Caco-2 (cell line): Measurements from ENCODE around the gene PCLAF. TPM values are rescaled to one million over a fixed set of nuclear protein-coding genes. Genes with fewer than 3 reads are reported as not detected.

ENCODE experiments used
- BruUV-seq: library from RNA; stranded (reverse); fragments of 400-500 nt; replicated peaks from 2 replicates; lab custom pipeline; 2021; lab: Mats Ljungman, UMichigan
- CTCF ChIA-PET: fragments of 300-600 bp; sonication (Branson Sonifier 250); formaldehyde crosslinking; loops from one replicate; lab custom pipeline; 2022; ENCODE audit warnings: antibody characterized with exemption; lab: Charles Lee
- POLR2A ChIA-PET: fragments of 300-600 bp; sonication (Branson Sonifier 250); formaldehyde crosslinking; loops from one replicate; lab custom pipeline; 2022; ENCODE audit warnings: antibody characterized with exemption; lab: Charles Lee
- DNase-seq, 2 experiments: peaks; one replicate each; pipeline versions ENCODE4 v3.0.0 to v3.0.0-alpha.2; 2020 to 2022
- H3K27me3 ChIP-seq: replicated peaks from 2 replicates; pipeline ENCODE4 v1.6.0; 2011; ENCODE audit warnings: low read length; ENCODE audit not compliant: control insufficient read depth, insufficient read depth
- H3K36me3 ChIP-seq: 2 replicates; pipeline ENCODE4 v1.5.1; 2011; ENCODE audit warnings: low read length; ENCODE audit not compliant: control insufficient read depth, insufficient read depth
- H3K4me1 ChIP-seq: fragments of 250-450 bp; sonication (Bioruptor Pico); 2 replicates; pipeline ENCODE4 v1.5.1; 2020; ENCODE audit warnings: mild to moderate bottlenecking
- H3K4me3 ChIP-seq: 2 replicates; pipeline ENCODE4 v1.5.1; 2011; ENCODE audit warnings: low read depth, mild to moderate bottlenecking, control low read depth, low read length
- H3K9me3 ChIP-seq: fragments of 250-450 bp; sonication (Bioruptor Pico); 2 replicates; pipeline ENCODE4 v1.5.1; 2020; ENCODE audit warnings: mild to moderate bottlenecking, moderate library complexity
- H3K27ac Mint-ChIP-seq: one replicate; pipeline ENCODE4 v1.8.0; 2022; ENCODE audit warnings: mixed read lengths; ENCODE audit not compliant: unreplicated experiment
- H3K27me3 Mint-ChIP-seq: one replicate; pipeline ENCODE4 v1.8.0; 2022; ENCODE audit warnings: mixed read lengths; ENCODE audit not compliant: insufficient read depth, unreplicated experiment
- H3K36me3 Mint-ChIP-seq: one replicate; pipeline ENCODE4 v1.8.0; 2022; ENCODE audit warnings: mild to moderate bottlenecking, mixed read lengths; ENCODE audit not compliant: insufficient read depth, unreplicated experiment
- H3K4me1 Mint-ChIP-seq: one replicate; pipeline ENCODE4 v1.8.0; 2022; ENCODE audit warnings: low read depth, mixed read lengths; ENCODE audit not compliant: unreplicated experiment
- H3K4me3 Mint-ChIP-seq: one replicate; pipeline ENCODE4 v1.8.0; 2022; ENCODE audit warnings: mild to moderate bottlenecking, moderate library complexity, mixed read lengths; ENCODE audit not compliant: unreplicated experiment
- H3K9me3 Mint-ChIP-seq: one replicate; pipeline ENCODE4 v1.8.0; 2022; ENCODE audit warnings: mixed read lengths; ENCODE audit not compliant: unreplicated experiment
- intact Hi-C: fragments of 100-400 bp; cut with micrococcal nuclease; formaldehyde crosslinking; loops from one replicate; pipeline ENCODE4 v1.10.0; 2022; ENCODE audit not compliant: unreplicated experiment
- total RNA-seq: library from RNA; stranded (reverse); gene quantifications from 2 replicates; pipeline ENCODE4 v1.2.3, GENCODE V29; 2022
- TF ChIP-seq, protein P1 (sequence below), 2 experiments: fragments of 200-600 bp in 1 of 2; IDR thresholded peaks; 1 replicate in 1 of 2; 2 replicates in 1 of 2; pipeline versions ENCODE4 v1.5.1 to v1.8.0; 2011 to 2022; ENCODE audit warnings: antibody characterized with exemption in 1 of 2, control low read depth in 1 of 2, inconsistent platforms in 1 of 2, low read depth in 1 of 2, low read length in 1 of 2, mild to moderate bottlenecking in 1 of 2, moderate library complexity in 1 of 2; ENCODE audit not compliant: insufficient read depth in 1 of 2, severe bottlenecking in 1 of 2, unreplicated experiment in 1 of 2

PCLAF gene
- total RNA-seq, 1 experiment from 2014 or later = 93.7 TPM

- Mint-ChIP-seq H3K9me3 (no peaks in the 10 kb centered on the region), H3K4me1 (no peaks in the 10 kb centered on the region), H3K27ac (no peak overlapping the region), H3K36me3 (peaks cover 6% of the 10 kb centered on the region), H3K27me3 (no peaks in the 10 kb centered on the region), H3K4me3 (no peak overlapping the region)
- H3K9me3 ChIP-seq = no peaks in the 10 kb centered on the region
- no peaks in the 10 kb centered on the region for H3K4me1 ChIP-seq
- DNase-seq = no peak
- H3K27me3 ChIP-seq = no peaks in the 10 kb centered on the region
- ChIA-PET POLR2A (no interaction called here), CTCF (no interaction called here)
- TF ChIP-seq, protein P1, sequence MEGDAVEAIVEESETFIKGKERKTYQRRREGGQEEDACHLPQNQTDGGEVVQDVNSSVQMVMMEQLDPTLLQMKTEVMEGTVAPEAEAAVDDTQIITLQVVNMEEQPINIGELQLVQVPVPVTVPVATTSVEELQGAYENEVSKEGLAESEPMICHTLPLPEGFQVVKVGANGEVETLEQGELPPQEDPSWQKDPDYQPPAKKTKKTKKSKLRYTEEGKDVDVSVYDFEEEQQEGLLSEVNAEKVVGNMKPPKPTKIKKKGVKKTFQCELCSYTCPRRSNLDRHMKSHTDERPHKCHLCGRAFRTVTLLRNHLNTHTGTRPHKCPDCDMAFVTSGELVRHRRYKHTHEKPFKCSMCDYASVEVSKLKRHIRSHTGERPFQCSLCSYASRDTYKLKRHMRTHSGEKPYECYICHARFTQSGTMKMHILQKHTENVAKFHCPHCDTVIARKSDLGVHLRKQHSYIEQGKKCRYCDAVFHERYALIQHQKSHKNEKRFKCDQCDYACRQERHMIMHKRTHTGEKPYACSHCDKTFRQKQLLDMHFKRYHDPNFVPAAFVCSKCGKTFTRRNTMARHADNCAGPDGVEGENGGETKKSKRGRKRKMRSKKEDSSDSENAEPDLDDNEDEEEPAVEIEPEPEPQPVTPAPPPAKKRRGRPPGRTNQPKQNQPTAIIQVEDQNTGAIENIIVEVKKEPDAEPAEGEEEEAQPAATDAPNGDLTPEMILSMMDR (IDR thresholded peaks at IDR 0.05; ENCODE audit: insufficient read depth in 1 of 2, low read depth in 1 of 2, low read length in 1 of 2, severe bottlenecking in 1 of 2, unreplicated experiment in 1 of 2) = no peak
- BruUV-seq = no TSS peak
- H3K36me3 ChIP-seq = no peaks in the 10 kb centered on the region
- no peak overlapping the region for H3K4me3 ChIP-seq
- intact Hi-C loops = no loop called here
Measured at GRCh38 chr15:64344651-64345294, 36.5 kb downstream of the PCLAF start.

DNA sequence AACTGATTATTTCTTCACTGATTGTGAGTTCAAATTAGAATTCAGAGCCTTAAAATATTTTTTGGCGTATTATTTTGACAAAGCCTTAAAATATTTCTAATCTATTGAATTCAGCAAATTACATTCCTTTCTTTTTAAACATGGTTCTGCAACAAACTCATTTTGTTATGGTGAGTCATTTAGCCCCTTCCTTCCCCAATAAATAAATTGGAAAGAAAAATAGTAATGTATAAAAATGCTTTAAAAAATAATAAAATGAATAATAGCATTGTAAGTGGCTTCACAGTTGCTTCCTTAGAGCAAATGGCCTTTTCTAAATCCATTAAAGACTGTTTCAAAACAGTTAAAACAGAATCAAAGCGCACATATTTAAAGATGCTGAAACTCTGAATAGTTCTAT lies 37.4 kb downstream of the PCLAF start:
- TF ChIP-seq, protein P1 (IDR thresholded peaks at IDR 0.05; ENCODE audit: insufficient read depth in 1 of 2, low read depth in 1 of 2, low read length in 1 of 2, severe bottlenecking in 1 of 2, unreplicated experiment in 1 of 2) = no peak
- POLR2A ChIA-PET = no interaction called here
- no peak for DNase-seq
- Histone ChIP-seq H3K4me3 (no peak overlapping the region), H3K27me3 (no peaks in the 10 kb centered on the region), H3K36me3 (no peaks in the 10 kb centered on the region), H3K9me3 (no peaks in the 10 kb centered on the region), H3K4me1 (no peaks in the 10 kb centered on the region)
- H3K9me3 Mint-ChIP-seq = no peaks in the 10 kb centered on the region
- H3K4me1 Mint-ChIP-seq = no peaks in the 10 kb centered on the region
- BruUV-seq = no TSS peak
- H3K27ac Mint-ChIP-seq = no peak overlapping the region
- peaks cover 8% of the 10 kb centered on the region for H3K36me3 Mint-ChIP-seq
- CTCF ChIA-PET = no interaction called here
- intact Hi-C loops = no loop called here
- no peaks in the 10 kb centered on the region for H3K27me3 Mint-ChIP-seq
- no peak overlapping the region for H3K4me3 Mint-ChIP-seq

DNA sequence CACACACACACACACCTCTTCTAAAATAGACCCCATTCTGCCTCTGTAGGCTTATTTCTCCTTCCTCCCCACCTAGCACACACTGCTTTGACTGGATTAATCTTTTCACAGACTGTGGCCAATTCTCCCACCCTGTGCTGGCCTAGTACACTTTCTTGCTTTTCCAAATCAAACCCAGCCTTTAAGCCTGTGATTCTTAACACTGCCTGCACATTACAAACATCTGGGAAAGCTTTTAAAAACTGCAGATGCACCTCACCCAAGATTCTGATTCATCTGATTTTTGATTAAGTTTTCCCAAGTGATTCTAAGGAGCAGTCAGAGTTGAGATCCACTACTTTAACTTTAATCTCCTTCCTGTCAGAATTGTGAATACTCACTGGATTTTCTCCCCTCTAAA lies 38.0 kb downstream of the PCLAF start:
- Histone ChIP-seq H3K27me3 (no peaks in the 10 kb centered on the region), H3K4me3 (no peak overlapping the region), H3K4me1 (no peaks in the 10 kb centered on the region), H3K9me3 (no peaks in the 10 kb centered on the region), H3K36me3 (no peaks in the 10 kb centered on the region)
- no peak for DNase-seq
- no TSS peak for BruUV-seq
- ChIA-PET POLR2A (no interaction called here), CTCF (no interaction called here)
- Mint-ChIP-seq H3K4me1 (no peaks in the 10 kb centered on the region), H3K36me3 (peaks cover 11% of the 10 kb centered on the region), H3K9me3 (no peaks in the 10 kb centered on the region), H3K27ac (no peak overlapping the region), H3K27me3 (no peaks in the 10 kb centered on the region), H3K4me3 (no peak overlapping the region)
- intact Hi-C loops = no loop called here
- TF ChIP-seq, protein P1 (IDR thresholded peaks at IDR 0.05; ENCODE audit: insufficient read depth in 1 of 2, low read depth in 1 of 2, low read length in 1 of 2, severe bottlenecking in 1 of 2, unreplicated experiment in 1 of 2) = no peak
